Amniotic epithelial cell (primary cell): ENCODE data around the gene GRIK4.

Experiments used
- DNase-seq: peaks from one replicate; pipeline ENCODE4 v3.0.0-alpha.2; 2010; ENCODE audit warnings: low read depth

GRIK4 gene

DNA sequence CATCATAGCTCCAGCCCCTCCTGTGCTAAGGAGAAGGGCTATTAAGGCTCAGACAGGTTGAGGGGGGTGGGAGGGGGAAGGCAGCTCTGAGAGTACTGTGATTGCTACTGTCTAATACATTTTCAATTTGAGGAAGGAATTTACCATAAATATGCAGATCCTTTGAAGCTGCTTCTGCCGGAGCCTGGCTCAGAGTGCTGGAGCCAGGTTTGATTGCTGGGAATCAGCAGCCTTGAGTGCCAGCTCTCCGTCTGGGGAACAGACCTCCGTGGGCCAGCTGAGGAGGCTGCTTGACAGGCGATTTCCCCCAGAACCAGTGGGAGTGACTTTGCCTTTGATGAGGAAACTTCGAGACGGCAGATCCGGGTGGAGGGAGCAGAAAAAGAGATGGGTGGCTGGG lies 370.6 kb downstream of the GRIK4 start:
- DNase-seq = no peak

DNA sequence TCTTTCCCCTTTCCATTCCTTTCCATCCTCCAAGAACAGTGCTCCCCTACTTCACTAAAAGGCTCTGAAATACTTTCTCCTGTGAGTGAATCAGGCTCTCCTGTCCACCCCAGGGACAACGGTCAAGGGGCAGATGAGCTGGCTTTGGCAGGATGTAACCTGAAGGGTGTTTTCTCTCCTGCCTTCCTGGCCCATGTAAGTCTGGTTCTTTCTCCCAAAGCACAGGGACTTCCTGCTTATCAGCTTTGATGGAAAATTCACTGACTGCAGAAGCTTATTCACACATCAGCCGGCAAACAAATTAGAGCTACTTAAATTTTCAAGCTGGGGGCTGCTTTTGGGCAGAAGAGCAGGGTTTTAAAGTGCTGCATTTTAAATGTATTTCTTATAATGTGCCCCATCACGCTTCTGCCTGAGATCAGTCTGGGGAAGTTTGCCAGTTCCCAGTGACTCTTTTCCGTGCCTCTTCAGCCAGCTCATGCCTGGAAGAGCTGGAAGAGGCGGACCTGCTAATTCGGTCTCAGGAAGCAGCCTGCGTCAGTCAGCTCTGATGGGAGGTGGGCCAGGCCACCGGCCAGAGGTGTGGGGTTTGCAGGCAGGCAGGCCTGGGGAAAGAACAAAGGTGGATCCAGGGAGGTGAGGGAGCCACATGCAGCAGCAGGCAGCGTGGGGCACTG lies 372.0 kb downstream of the GRIK4 start:
- no peak for DNase-seq

DNA sequence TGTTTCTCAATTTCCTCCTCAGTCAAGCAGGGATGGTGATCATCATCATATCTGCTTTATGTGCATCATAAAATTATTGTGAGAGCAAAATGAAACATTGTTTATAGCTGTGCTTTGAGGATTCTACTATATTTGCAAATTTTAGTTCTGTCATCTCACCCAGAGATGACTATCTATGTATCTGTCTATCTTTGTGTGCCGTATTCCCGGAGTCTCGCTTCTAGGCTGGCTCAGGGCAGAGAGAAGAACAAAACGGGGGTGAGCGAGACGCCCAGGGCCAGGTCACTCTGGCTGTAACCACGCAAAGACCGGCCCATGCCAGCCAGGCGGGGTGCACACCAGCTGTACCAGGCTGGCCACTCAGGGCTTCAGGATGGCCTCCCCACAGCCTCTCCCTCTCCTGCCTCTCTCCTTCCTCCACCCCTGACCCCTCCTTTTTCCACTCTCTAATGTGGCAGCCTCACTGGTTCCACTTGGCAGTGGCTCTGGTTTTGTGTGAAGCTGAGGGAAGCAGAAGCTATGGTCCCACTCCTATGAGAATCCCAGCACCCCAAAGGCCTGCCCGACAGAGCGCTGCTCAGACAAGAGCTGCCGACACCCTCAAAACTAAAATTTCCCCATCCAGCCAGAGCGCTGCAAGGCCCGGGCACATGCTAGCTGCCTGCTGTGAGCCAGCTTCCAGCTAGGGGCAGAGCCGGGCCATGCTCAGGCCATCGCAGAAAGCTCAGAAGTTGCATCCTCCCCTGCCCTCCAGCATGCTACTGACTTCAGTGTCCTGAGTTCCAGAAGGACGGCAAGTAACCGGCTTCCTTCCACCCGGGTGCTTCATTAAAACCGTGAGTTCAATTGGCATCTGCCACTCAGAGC lies 372.8 kb downstream of the GRIK4 start:
- no peak for DNase-seq

DNA sequence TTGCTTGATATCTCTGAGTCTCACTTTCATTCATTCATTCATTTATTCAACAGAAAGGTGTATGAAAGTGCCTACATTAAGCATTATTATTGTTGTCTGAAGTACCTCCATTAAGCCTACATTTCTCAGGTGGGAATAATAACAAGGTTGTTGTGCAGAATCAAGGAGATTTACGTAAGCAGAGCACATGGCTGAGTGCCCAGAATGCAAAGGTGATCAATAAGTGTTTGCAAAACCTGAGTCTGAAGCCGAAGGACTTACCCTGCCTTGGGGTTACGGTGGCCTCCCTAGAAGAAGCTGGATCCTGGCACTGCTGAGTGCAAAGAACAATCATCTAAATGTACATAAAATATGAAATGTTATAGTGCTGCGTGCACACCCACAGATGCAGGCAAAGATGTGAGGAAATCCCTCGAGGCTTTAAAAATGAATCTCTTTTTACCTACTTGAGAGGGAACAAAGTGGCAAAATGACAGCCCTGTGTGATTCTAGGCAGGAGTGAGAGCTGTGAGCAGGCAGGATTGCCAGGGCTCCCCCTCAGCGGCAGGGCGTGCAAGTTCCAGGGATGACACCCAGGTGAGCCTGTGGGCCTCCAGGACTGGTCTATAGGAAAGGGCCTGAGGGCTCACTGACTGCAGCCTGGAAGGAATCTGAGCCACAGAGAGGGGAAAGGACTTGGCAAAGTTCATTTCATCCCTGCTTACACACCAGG lies 379.2 kb downstream of the GRIK4 start:
- DNase-seq = no peak

DNA sequence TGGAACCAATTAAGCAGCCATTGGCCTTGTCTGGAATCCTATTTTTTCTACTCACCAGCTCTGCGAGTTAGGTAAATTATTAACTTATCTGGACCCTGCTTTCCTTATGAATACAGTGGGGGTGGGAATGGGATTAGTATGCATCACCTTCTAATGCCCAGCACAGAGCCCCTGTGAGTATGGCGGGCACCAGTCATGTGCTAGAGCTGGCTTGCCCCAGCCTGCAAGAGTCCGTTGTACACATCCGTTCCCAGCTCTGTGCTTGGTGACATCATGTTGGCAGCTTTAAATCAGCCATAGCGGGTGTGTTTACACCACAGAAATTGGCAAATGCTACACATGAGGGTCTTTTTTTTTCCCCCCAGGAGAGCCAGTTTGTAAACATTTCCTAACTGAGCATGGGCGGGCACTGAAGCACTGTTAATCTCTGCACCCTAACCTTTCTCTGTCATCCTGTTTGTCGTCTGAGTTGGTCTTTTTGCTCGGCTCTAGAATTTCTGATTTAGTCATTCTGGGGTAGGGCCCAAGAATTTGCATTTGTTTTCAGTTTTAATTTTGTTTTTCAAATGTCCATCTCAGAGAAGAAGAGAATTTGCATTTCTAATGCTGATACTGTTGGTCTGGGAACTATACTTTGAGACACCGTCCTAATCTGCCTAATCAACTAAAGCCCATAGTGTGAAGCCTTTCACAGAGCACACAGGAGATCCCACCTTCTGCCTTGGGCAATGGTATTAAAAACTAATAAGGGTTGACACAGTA lies 382.1 kb downstream of the GRIK4 start:
- DNase-seq = no peak

DNA sequence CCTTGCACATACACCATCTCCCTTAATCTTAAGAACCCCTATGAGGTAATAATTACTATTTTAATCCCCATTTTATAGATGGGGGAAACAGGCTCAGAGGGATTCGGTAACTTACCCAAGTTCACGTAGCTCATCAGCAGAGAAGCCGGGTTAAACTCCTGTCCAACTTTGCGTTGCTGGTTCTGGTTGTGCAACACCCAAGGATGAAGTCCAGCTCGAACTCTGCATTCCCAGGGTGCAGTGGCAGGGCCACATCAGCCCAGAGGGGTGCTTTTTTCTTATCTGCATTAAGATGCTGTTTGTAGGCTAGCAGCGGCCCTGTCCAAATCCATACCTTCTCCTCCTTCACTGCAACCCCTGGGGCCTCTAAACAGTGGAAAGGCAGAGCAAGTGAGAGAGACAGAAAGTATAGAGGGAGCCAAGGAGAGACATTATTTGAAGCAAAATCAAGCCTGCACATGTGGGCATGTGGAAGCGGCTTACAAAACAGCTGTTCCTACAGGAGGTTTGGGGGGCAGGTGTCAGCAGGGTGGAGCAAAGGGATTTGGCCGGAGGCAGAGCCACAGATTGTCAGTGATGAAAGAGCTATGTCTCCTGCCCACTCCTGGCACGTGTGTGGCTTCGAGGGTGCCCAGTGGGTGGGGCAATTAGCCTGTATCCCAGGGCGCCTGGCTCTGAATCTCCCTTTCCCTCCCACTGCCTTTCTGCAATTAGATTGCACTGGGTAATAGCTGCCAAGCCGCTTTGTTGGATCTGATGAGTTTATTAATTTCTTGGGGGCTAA lies 382.8 kb downstream of the GRIK4 start:
- DNase-seq = no peak

DNA sequence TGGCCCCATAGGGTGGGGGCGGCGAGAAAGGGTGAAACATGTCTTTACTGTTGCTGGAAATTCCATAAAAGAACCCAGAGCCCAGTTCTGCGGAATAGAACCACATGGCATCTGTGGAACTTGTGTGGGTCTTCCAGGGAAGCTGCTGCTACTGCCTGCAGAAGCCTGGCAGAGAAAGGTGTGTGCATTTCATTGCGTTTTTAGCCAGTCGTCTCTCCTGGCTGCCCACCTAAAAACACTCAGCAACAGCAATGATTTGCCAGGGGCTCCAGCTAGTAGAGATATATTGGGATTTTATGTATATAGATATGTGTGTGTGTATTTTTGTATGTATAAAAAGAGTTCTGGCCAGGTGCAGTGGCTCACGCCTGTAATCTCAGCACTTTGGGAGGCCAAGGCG lies 385.1 kb downstream of the GRIK4 start:
- no peak for DNase-seq

DNA sequence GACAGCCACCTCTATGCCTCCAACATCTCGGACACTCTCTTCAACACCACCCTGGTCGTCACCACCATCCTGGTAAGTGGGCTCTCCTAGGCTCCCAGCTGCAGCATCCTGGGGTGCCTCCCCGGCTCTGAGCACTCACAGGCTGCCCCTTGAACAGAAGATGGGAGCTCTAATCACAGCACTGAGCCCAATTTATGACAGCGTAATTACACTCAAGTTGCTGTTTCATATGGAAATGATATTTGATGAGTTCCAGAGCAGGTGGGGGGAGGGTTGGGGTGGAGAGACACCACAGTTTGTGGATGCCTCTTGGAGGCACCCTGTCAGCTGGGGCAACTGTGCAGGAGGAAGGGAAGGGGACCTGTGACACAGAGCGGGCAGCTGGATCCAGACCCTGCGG lies 387.0 kb downstream of the GRIK4 start:
- no peak for DNase-seq

DNA sequence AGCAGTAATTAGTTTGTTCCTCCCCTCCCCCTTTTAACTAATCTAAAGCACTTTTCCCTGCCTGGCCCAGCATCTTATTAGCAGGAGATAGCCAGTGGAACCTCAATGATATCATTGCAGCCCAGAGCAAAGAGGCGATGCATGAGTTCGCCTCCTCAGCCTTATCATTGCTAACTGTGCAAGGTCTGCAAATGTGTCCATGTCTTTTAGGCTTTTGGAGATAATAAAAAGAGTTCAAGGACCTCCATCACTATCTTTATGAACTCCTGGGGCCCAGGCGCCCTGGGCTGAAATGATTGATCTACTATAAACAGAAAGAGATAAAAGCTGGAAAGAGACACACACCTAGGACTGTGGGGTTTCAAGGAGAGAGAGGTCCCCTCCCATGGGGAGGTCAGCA lies 388.2 kb downstream of the GRIK4 start:
- DNase-seq = no peak

DNA sequence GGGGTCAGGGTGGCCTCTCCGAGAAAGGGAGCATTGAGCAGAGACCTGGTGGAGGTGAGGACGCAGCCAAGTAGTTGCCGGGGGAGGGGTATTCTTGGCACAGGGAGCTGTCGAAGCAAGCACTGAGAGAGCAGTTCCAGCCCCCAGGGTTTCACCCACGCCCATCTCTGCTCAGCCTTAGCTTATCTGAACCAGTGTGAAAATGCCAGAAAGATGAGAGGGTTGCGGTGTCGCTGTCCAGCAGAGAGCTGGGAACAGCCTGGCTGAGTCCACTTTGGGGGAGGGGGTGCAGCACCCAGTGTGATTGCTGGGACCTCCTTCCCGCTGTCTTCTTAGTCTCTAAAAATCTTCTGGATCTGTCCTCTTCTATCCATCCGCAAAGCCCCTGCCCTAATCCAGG lies 389.1 kb downstream of the GRIK4 start:
- no peak for DNase-seq

DNA sequence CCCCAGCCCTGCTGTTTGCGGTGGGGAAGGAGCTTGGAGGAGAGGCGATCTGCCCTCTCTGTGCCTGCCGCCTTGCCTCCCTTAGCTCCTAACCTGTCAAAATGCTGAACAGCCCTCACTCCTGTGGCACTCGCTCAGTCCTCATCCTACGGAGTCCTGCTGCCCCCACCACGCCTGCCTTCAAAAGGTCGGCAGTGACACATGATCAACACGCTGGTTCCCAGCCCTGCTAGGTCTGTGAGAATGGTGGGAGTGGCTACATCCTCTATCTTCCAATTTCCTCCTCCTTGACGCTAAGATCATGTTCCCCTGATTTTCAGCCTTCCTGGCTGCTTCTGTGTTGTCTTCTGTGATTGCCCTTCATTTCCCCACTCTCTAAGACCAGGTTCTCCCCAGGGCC lies 392.1 kb downstream of the GRIK4 start:
- no peak for DNase-seq

DNA sequence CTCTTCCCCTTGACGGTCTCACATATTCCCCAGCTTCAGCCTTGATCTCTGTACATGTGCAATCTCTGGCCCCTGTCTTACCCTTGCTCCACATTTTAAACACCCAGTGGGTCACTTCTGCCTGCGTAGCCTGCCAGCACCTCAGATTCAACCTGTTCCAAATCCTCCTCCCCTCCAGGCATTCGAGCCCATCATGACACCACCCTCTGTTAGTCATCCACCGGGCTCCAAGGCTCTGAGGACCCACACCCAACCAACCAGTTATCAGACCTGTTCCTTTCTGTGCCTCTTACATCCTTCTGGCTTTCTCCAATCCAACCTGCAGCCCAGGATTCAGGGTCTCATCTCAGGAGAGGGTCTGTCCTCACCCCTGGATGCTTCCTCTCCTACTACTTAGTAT lies 392.6 kb downstream of the GRIK4 start:
- DNase-seq = no peak

DNA sequence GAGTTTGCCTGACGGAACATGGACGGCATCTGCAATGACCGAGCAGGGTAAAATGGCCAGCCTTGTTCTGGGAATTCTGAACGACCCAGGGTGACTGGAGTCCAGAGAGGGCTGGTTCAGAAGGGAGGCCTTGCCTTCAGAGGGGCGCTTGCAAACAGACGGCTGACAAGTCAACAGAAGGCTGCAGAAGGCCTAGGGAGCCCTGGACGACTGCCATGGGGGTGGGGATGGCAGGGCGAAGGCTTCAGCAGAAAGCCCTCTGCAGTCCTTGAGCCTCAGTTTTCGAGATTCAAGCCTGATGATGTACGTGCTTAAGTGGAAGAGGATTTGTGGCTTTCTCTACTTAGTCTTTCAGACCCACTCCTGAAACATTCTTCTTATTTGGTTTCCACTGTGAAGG lies 395.2 kb downstream of the GRIK4 start:
- no peak for DNase-seq

DNA sequence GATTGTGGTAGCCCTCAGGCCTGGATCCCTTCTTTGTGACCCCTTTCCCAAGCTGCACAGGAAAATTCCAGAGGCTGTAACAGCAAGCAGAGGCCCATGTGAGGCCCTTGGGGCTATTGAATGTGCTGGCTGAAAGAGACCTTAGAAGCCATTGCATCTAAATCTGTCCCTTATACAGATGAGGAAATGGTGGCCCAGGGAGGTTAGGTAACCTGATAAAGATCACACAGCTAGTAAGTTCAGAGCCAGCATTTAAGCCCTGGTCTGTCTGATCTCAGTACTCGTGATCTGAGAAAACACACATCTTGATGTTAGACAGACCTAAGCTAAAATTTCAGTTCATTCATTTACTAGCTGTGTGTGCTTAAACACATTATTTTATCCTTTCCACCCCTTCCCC lies 396.4 kb downstream of the GRIK4 start:
- no peak for DNase-seq

DNA sequence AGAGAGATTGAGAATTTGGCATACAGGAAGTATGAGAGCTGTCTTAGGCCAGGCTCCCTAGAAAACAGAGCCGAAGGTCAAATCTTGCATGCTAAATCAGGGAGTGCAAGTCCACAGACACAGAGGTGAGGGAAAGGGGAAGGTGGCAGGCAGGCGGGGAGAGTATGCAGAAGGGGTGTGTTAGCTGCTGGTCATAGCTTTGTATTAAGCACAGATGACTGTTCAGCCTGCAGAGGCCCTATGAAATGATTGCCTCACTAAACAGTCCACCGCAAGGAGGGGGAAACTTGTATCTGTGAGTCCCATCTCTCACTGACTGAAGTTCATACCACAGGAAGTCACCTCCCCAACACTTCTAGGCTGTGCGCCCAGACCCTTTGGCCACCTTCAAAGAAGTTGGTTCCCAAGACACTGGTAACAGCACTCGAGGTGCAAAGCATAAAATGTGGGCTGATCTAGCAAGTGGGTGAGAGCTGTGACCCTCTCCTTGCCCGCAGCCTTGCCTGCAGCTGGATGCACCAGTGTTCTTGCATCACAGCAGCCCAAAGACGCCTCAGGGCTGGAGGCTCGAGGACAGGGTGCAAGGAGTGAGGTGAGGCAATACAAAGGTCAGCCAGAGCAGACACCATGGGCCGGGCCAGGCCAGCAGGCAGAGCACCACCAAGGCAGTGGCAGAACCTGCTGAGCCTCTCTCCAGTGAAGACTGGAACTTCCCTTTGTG lies 397.1 kb downstream of the GRIK4 start:
- DNase-seq = peak; percentile 7

DNA sequence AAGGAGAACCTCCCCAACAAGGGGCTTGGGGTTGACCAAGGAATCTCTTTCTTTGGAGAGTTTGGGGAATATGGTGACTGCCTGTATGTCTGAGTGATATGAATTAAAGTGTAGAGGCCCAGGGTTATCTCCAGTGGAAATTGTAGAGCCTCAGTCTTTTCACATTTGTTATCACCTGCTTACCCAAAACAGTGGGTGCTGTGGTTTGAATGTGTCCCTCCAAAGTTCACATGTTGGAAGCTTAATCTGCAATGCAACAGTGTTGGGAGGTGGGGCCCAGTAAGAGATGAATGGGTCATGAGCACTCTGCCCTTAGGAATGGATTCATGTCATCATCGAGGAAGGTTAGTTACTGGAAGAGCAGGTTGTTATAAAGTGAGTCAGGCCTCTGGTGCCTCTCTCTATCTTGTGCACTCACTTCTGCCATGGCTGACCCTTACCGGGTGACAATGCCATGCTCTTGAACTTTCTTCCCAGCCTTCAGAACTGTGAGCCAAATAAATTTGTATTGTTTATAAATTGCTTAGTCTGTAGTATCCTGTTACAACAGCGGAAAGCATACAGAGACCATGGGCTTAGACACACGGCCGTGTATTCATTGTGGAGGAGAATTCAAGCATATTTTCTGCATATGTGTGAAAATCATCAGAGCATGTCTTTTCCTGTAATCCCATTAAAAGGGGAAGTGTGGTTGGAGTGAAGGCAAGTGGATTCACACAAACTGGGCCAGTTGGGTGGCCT lies 398.3 kb downstream of the GRIK4 start:
- no peak for DNase-seq

DNA sequence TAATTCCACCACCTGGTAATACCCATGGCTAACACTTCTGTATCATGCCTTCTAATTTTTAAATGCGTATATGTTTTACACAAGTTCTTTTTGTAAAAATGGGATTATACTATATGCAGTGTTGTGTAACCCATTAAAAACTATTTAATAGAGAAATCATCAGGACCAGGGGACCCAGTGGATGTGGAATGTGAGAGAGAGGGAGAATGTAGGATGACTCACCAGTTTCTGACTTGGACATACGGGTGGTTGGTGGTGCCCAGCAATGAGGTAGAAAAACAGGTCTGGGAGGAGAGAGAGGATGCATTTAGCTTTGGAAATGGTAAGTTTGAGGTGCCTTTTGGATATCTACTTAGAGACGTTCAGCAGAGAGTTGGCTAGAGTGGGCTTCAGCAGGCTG lies 400.4 kb downstream of the GRIK4 start:
- DNase-seq = no peak

DNA sequence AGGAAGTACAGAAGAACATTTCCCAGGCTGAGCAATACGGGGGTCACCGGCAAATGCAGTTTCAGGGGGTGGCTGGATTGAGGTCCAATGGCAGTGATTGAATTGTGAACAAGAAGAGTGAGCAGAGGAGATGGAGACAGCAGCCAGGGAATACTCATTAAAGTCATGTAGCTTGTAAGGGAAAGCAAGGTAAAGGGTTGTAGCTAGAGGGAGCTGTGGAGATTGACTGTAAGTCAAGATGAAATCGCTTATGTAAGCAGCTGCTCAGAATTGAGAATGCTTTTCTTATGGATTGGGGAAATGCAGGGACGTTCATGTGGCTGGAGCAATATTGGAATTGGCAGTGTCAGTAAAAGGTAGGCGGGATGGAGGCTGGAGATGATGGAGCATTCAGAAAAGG lies 401.0 kb downstream of the GRIK4 start:
- peak; percentile 42 for DNase-seq

DNA sequence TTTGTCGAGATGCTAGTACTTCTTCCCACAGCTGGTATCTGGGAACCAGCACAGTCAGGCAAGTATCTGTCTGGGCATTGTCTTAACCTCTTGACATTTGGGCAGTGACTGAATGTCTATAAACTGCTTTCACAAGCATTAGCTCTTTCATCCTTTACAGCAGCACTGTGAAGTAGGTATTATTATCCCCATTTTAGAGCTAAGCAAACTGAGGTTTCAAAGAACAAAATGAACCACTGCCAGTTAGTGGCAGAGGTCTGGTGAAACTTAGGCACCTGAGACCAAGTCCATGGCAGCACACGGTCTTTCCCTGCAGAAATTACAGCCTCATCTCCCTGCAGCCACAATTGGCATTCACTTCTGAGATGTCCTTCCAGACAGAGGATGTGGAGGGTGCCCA lies 401.4 kb downstream of the GRIK4 start:
- no peak for DNase-seq

DNA sequence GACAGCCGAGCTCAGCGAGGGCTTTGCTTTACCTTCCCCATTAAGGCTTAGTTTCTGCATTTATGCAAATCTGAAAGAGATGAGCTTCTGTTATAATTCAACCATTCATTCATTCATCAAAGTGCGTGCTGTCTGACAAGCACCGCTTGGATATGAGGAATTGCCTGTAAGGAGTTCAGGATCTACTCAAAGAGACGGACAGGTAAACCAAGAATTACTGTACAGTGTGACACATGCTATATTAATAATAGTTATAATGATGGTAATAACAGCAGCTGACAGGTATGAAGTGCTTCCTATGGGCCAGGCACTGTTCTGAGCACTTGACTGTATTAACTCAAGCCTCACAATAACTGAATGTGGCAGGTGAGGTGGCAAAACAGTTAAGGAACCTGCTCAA lies 402.5 kb downstream of the GRIK4 start:
- DNase-seq = no peak
